ENCODE measurements around the gene KLRC4. TPM values are rescaled to one million over a fixed set of nuclear protein-coding genes. Genes with fewer than 3 reads are reported as not detected.
"Not testable (repeated sequence)": the region's sequence is repeated elsewhere in the genome, so short reads cannot be mapped to it uniquely, and the experiment has no call there.

KLRC4 gene
- total and polyA plus RNA-seq, 2 of the 4 experiments (the other 2 are of a cell fraction), result not detected

DNA sequence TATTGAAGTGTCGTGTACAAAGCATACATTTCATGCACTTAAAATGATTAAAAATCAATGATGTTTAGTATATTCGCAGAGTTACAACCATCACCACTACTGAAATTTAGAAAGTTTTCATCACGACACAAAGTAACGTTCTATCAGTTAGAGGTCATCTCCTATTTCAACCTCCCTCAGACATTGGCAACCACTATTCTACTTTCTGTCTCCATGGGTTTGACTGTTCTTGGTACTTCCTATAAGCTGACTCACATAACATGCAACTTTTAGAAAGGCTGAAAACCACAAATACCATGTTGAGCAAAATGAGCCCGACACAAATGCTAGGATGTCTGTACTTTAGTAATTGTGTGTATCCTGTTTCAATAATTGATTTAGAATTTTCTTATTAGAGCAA is 36.5 kb upstream of the KLRC4 start:
- CTCF ChIA-PET; H2AFZ ChIP-seq (replicated peaks; ENCODE audit: low read length, poor library complexity); in situ Hi-C loops (cut with MboI; ENCODE audit: low sequenced_read_pairs); H3K23ac ChIP-seq (ENCODE audit: low read depth, low read length); H3K9me3 ChIP-seq (ENCODE audit: control insufficient read depth, insufficient read depth, low read length); POLR2A ChIA-PET (ENCODE audit: unreplicated experiment); H4K8ac ChIP-seq (ENCODE audit: low read depth in 2 of 2, low read length in 2 of 2); H3K9ac ChIP-seq (ENCODE audit: low read depth, low read length); BruUV-seq (replicated peaks); DNase-seq; H4K91ac ChIP-seq (ENCODE audit: insufficient read depth, low read depth, low read length); dilution Hi-C loops (cut with HindIII; ENCODE audit: low sequenced_read_pairs, unreplicated experiment); H4K20me1 ChIP-seq (ENCODE audit: insufficient read depth, low read length); H3K4me2 ChIP-seq (ENCODE audit: low read depth, low read length); H3K9me1 ChIP-seq (ENCODE audit: insufficient read depth, low read length); H3K4me3 ChIP-seq (ENCODE audit: insufficient read depth, low read depth, low read length); H3K4me1 ChIP-seq (ENCODE audit: control insufficient read depth, insufficient read depth, low read length); H3K79me1 ChIP-seq (ENCODE audit: low read depth in 1 of 2, low read length in 2 of 2); intact Hi-C loops (cut with micrococcal nuclease); H3K14ac ChIP-seq (replicated peaks; ENCODE audit: low read depth, low read length); H4K5ac ChIP-seq (ENCODE audit: low read depth, low read length); H3K18ac ChIP-seq (ENCODE audit: low read depth, low read length); H2BK120ac ChIP-seq (ENCODE audit: low read depth, low read length); H2BK20ac ChIP-seq (ENCODE audit: low read depth, low read length); H3K36me3 ChIP-seq (ENCODE audit: control insufficient read depth, insufficient read depth, low read length); H3K27ac ChIP-seq (ENCODE audit: insufficient read depth, low read length); H2AK5ac ChIP-seq (ENCODE audit: low read depth, low read length); H2AK9ac ChIP-seq (replicated peaks; ENCODE audit: low read depth, low read length, poor library complexity); H3K56ac ChIP-seq (ENCODE audit: extremely low read depth, insufficient read depth, low read length); H2BK5ac ChIP-seq (ENCODE audit: low read depth, low read length, poor library complexity, severe bottlenecking); H2BK15ac ChIP-seq (ENCODE audit: low read depth, low read length); ATAC-seq (ENCODE audit: low read depth); H3K4ac ChIP-seq (ENCODE audit: low read depth, low read length); H3K27me3 ChIP-seq (ENCODE audit: control insufficient read depth, insufficient read depth, low read length): not testable (repeated sequence)
- WGBS, 2 experiments (ENCODE audit: extremely low coverage in 2 of 2, insufficient read length in 1 of 2), result no CpG with 5 or more reads among the region's 5 CpGs

- H2BK5ac ChIP-seq (ENCODE audit: low read depth, low read length, poor library complexity, severe bottlenecking); CTCF ChIA-PET; H3K4me1 ChIP-seq (ENCODE audit: control insufficient read depth, insufficient read depth, low read length); H3K36me3 ChIP-seq (ENCODE audit: control insufficient read depth, insufficient read depth, low read length); H4K91ac ChIP-seq (ENCODE audit: insufficient read depth, low read depth, low read length); H3K9me1 ChIP-seq (ENCODE audit: insufficient read depth, low read length); H4K5ac ChIP-seq (ENCODE audit: low read depth, low read length); H2BK120ac ChIP-seq (ENCODE audit: low read depth, low read length); H3K27me3 ChIP-seq (ENCODE audit: control insufficient read depth, insufficient read depth, low read length); BruUV-seq (replicated peaks); H3K4me2 ChIP-seq (ENCODE audit: low read depth, low read length); H2BK20ac ChIP-seq (ENCODE audit: low read depth, low read length); H3K4me3 ChIP-seq (ENCODE audit: insufficient read depth, low read depth, low read length); H3K9me3 ChIP-seq (ENCODE audit: control insufficient read depth, insufficient read depth, low read length); H2AK9ac ChIP-seq (replicated peaks; ENCODE audit: low read depth, low read length, poor library complexity); DNase-seq; H3K4ac ChIP-seq (ENCODE audit: low read depth, low read length); H3K18ac ChIP-seq (ENCODE audit: low read depth, low read length); POLR2A ChIA-PET (ENCODE audit: unreplicated experiment); dilution Hi-C loops (cut with HindIII; ENCODE audit: low sequenced_read_pairs, unreplicated experiment); H2BK15ac ChIP-seq (ENCODE audit: low read depth, low read length); in situ Hi-C loops (cut with MboI; ENCODE audit: low sequenced_read_pairs); intact Hi-C loops (cut with micrococcal nuclease); H4K8ac ChIP-seq (ENCODE audit: low read depth in 2 of 2, low read length in 2 of 2); H3K79me1 ChIP-seq (ENCODE audit: low read depth in 1 of 2, low read length in 2 of 2); H2AK5ac ChIP-seq (ENCODE audit: low read depth, low read length); ATAC-seq (ENCODE audit: low read depth); H3K23ac ChIP-seq (ENCODE audit: low read depth, low read length); H3K56ac ChIP-seq (ENCODE audit: extremely low read depth, insufficient read depth, low read length); H3K14ac ChIP-seq (replicated peaks; ENCODE audit: low read depth, low read length); H2AFZ ChIP-seq (replicated peaks; ENCODE audit: low read length, poor library complexity); H3K27ac ChIP-seq (ENCODE audit: insufficient read depth, low read length); H3K9ac ChIP-seq (ENCODE audit: low read depth, low read length); H4K20me1 ChIP-seq (ENCODE audit: insufficient read depth, low read length): not testable (repeated sequence)
- WGBS, 2 experiments (ENCODE audit: extremely low coverage in 2 of 2, insufficient read length in 1 of 2), result no CpG with 5 or more reads among the region's 8 CpGs
Observed at GRCh38 chr12:10441144-10441543, 31.6 kb upstream of the KLRC4 start.

All from IMR-90 (cell line).